ENCODE results near the gene GPR12. TPM values are rescaled to one million over a fixed set of nuclear protein-coding genes. Genes with fewer than 3 reads are reported as not detected.

The GPR12 gene
- total and polyA plus RNA-seq, 3 donors from 2014 or later: 0.06 to 0.15 TPM; not detected in 1

GRCh38 chr13:26752671-26753070, 7.9 kb downstream of the GPR12 start:
- Histone ChIP-seq H3K4me3 (no peak overlapping the region), H3K4me1 (no peaks in the 10 kb centered on the region), H3K27ac (no peak overlapping the region), H3K27me3 (no peaks in the 10 kb centered on the region), H3K9me3 (no peaks in the 10 kb centered on the region), H3K36me3 (ENCODE audit: low read depth, missing control alignments) (no peaks in the 10 kb centered on the region)
- WGBS, 2 donors: 67 to 77% methylated on average over 2 of the region's 2 CpGs
- TF ChIP-seq, protein P1, sequence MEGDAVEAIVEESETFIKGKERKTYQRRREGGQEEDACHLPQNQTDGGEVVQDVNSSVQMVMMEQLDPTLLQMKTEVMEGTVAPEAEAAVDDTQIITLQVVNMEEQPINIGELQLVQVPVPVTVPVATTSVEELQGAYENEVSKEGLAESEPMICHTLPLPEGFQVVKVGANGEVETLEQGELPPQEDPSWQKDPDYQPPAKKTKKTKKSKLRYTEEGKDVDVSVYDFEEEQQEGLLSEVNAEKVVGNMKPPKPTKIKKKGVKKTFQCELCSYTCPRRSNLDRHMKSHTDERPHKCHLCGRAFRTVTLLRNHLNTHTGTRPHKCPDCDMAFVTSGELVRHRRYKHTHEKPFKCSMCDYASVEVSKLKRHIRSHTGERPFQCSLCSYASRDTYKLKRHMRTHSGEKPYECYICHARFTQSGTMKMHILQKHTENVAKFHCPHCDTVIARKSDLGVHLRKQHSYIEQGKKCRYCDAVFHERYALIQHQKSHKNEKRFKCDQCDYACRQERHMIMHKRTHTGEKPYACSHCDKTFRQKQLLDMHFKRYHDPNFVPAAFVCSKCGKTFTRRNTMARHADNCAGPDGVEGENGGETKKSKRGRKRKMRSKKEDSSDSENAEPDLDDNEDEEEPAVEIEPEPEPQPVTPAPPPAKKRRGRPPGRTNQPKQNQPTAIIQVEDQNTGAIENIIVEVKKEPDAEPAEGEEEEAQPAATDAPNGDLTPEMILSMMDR (IDR thresholded peaks at IDR 0.05): no peak
- no peak for TF ChIP-seq POLR2A (IDR thresholded peaks at IDR 0.05)
- DNase-seq: no peak
- intact Hi-C loops (cut with DNase I; ENCODE audit: low total_unique reads): no loop called here

- Histone ChIP-seq H3K27me3 (no peaks in the 10 kb centered on the region), H3K9me3 (no peaks in the 10 kb centered on the region), H3K27ac (no peak overlapping the region), H3K4me3 (no peak overlapping the region), H3K36me3 (ENCODE audit: low read depth, missing control alignments) (no peaks in the 10 kb centered on the region), H3K4me1 (no peaks in the 10 kb centered on the region)
- no peak for TF ChIP-seq POLR2A (IDR thresholded peaks at IDR 0.05)
- TF ChIP-seq, protein P1 (IDR thresholded peaks at IDR 0.05): no peak
- WGBS, 2 donors: 86 to 95% methylated on average over 3 of the region's 3 CpGs
- no peak for DNase-seq
- intact Hi-C loops (cut with DNase I; ENCODE audit: low total_unique reads): no loop called here
Observed at GRCh38 chr13:26749905-26750304, 10.7 kb downstream of the GPR12 start.

- WGBS, 2 donors: 30 to 51% methylated on average over 6 to 8 of the region's 8 CpGs
- Histone ChIP-seq H3K27me3 (no peaks in the 10 kb centered on the region), H3K27ac (no peak overlapping the region), H3K4me1 (no peaks in the 10 kb centered on the region), H3K9me3 (no peaks in the 10 kb centered on the region), H3K4me3 (no peak overlapping the region), H3K36me3 (ENCODE audit: low read depth, missing control alignments) (no peaks in the 10 kb centered on the region)
- TF ChIP-seq, protein P1 (IDR thresholded peaks at IDR 0.05): no peak
- no peak for TF ChIP-seq POLR2A (IDR thresholded peaks at IDR 0.05)
- no peak for DNase-seq
- intact Hi-C loops (cut with DNase I; ENCODE audit: low total_unique reads): no loop called here
Observed at GRCh38 chr13:26749285-26749684, 11.3 kb downstream of the GPR12 start.

GRCh38 chr13:26747706-26748105, 12.9 kb downstream of the GPR12 start:
- no peak overlapping the region for H3K27ac ChIP-seq
- no peaks in the 10 kb centered on the region for H3K36me3 ChIP-seq (ENCODE audit: low read depth, missing control alignments)
- no peak overlapping the region for H3K4me3 ChIP-seq
- TF ChIP-seq, protein P1 (IDR thresholded peaks at IDR 0.05): no peak
- TF ChIP-seq POLR2A (IDR thresholded peaks at IDR 0.05): no peak
- no peaks in the 10 kb centered on the region for H3K9me3 ChIP-seq
- 53 to 68% methylated on average over 2 of the region's 2 CpGs for WGBS, 2 donors
- no peaks in the 10 kb centered on the region for H3K27me3 ChIP-seq
- DNase-seq: no peak
- intact Hi-C loops (cut with DNase I; ENCODE audit: low total_unique reads): no loop called here
- no peaks in the 10 kb centered on the region for H3K4me1 ChIP-seq

DNA sequence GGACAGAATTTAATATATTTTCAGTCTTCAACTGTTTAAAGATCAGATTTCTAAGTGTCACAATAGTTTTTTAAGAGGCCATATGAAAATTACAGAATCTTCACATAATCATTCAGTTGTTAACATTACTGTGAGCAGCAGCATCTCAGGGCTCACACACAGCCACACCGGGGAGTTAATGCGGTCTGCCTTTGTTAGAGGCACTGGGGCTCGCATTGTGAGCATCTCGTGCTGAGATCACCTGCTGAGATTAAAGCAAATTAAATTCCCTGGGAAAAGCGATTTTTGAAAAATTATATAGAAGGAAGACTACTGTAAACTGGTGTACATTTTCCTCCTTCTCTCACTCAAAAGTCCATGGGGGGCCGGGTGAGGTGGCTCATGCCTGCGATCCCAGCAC, 16.6 kb downstream of the GPR12 start:
- no peak overlapping the region for H3K4me3 ChIP-seq
- 50 to 66% methylated on average over 7 of the region's 7 CpGs for WGBS, 2 donors
- TF ChIP-seq, protein P1 (IDR thresholded peaks at IDR 0.05): no peak
- intact Hi-C loops (cut with DNase I; ENCODE audit: low total_unique reads): no loop called here
- DNase-seq: no peak
- H3K27ac ChIP-seq: no peak overlapping the region
- no peaks in the 10 kb centered on the region for H3K36me3 ChIP-seq (ENCODE audit: low read depth, missing control alignments)
- H3K9me3 ChIP-seq: no peaks in the 10 kb centered on the region
- no peaks in the 10 kb centered on the region for H3K27me3 ChIP-seq
- H3K4me1 ChIP-seq: no peaks in the 10 kb centered on the region
